T-cell (primary cell): ENCODE results near the gene CYP2J2. TPM values are rescaled to one million over a fixed set of nuclear protein-coding genes. Genes with fewer than 3 reads are reported as not detected.
"Not testable (repeated sequence)": the region's sequence is repeated elsewhere in the genome, so short reads cannot be mapped to it uniquely, and the experiment has no call there.

Source experiments
- ATAC-seq, 4 experiments: fragments of 200-7000 bp in 3 of 4; fragments of 150-1000 bp in 1 of 4; cut with Tn5 transposase; replicated peaks in 1 of 4; 1 replicate in 3 of 4; 2 replicates in 1 of 4; pipeline ENCODE4 v1.10.0; 2021; ENCODE audit warnings: moderate library complexity in 3 of 4, mild to moderate bottlenecking in 2 of 4, moderate number of reproducible peaks in 1 of 4
- CTCF ChIA-PET, 2 donors: fragments of 300-600 bp; sonication (Branson Sonifier 250); formaldehyde crosslinking; loops; one replicate each; lab custom pipeline; 2022; ENCODE audit warnings: antibody characterized with exemption in 2 of 2; lab: Charles Lee
- POLR2A ChIA-PET, 2 donors: fragments of 300-600 bp; sonication (Branson Sonifier 250); formaldehyde crosslinking; loops; one replicate each; lab custom pipeline; 2022; ENCODE audit warnings: antibody characterized with exemption in 2 of 2; lab: Charles Lee
- DNase-seq, 35 experiments: peaks; one replicate each; pipeline versions ENCODE4 v3.0.0 to v3.0.0-alpha.2; 2013 to 2023
- H3K27ac ChIP-seq: one replicate; pipeline ENCODE4 v1.5.1; 2013; ENCODE audit warnings: low read length
- H3K27me3 ChIP-seq, 2 experiments: replicated peaks in 1 of 2; 1 replicate in 1 of 2; 2 replicates in 1 of 2; pipeline versions ENCODE4 v1.6.1 to v1.7.0; 2013; ENCODE audit warnings: low read length in 1 of 2, mixed read lengths in 1 of 2; ENCODE audit not compliant: control insufficient read depth in 2 of 2, insufficient read depth in 2 of 2; ENCODE audit errors: extremely low read depth in 1 of 2
- H3K36me3 ChIP-seq, 2 donors: 1 replicate in 1 of 2; 2 replicates in 1 of 2; pipeline versions ENCODE4 v1.6.1 to v1.7.0; 2013; ENCODE audit warnings: low read length in 1 of 2; ENCODE audit not compliant: control insufficient read depth in 2 of 2, insufficient read depth in 1 of 2; ENCODE audit errors: extremely low read depth in 1 of 2
- H3K4me1 ChIP-seq, 2 experiments: 1 replicate in 1 of 2; 2 replicates in 1 of 2; pipeline versions ENCODE4 v1.6.1 to v1.7.0; 2013; ENCODE audit warnings: low read length in 2 of 2, mixed read lengths in 1 of 2; ENCODE audit not compliant: insufficient read depth in 2 of 2, control insufficient read depth in 1 of 2; ENCODE audit errors: extremely low read depth in 1 of 2
- H3K4me3 ChIP-seq, 2 donors: 1 replicate in 1 of 2; 2 replicates in 1 of 2; pipeline versions ENCODE4 v1.5.1 to v1.7.0; 2013; ENCODE audit warnings: mild to moderate bottlenecking in 2 of 2, low read length in 1 of 2, moderate library complexity in 1 of 2; ENCODE audit not compliant: control insufficient read depth in 1 of 2; ENCODE audit errors: extremely low read depth in 1 of 2
- H3K9me3 ChIP-seq: 2 replicates; pipeline ENCODE4 v1.7.0; 2013
- H3K27ac Mint-ChIP-seq, 2 donors: one replicate each; pipeline ENCODE4 v1.8.0; 2020 to 2021; ENCODE audit warnings: mild to moderate bottlenecking in 2 of 2, mixed read lengths in 2 of 2
- H3K27me3 Mint-ChIP-seq, 2 donors: one replicate each; pipeline ENCODE4 v1.8.0; 2021 to 2022; ENCODE audit warnings: mixed read lengths in 2 of 2
- H3K36me3 Mint-ChIP-seq: one replicate; pipeline ENCODE4 v1.8.0; 2021; ENCODE audit warnings: mixed read lengths
- H3K4me1 Mint-ChIP-seq, 3 donors: one replicate each; pipeline ENCODE4 v1.8.0; 2020 to 2022; ENCODE audit warnings: mixed read lengths in 3 of 3, mild to moderate bottlenecking in 1 of 3
- H3K4me3 Mint-ChIP-seq, 3 donors: one replicate each; pipeline ENCODE4 v1.8.0; 2020 to 2022; ENCODE audit warnings: mild to moderate bottlenecking in 3 of 3, mixed read lengths in 3 of 3, moderate library complexity in 3 of 3
- H3K9me3 Mint-ChIP-seq, 3 donors: one replicate each; pipeline ENCODE4 v1.8.0; 2020 to 2022; ENCODE audit warnings: mixed read lengths in 3 of 3
- WGBS: methylation state at CpG from one replicate; pipeline ENCODE4 v1.1.5; 2013; ENCODE audit warnings: missing lambda C conversion rate; ENCODE audit not compliant: insufficient coverage; 5-methylcytosine and 5-hydroxymethylcytosine counted together
- total RNA-seq, 35 experiments: library from RNA in 6 of 35; stranded (reverse) in 6 of 35; fragments of 120-200 nt in 1 of 35; gene quantifications; one replicate each; pipeline versions ENCODE4 v1.2.1 to v1.2.4 and lab custom pipeline; 2013 to 2026

CYP2J2 gene
- total RNA-seq, 5 donors from 2014 or later (not counting 1 experiment from before 2014, with no cell fraction given) = 0.66 to 1.8 (median 0.69) TPM

DNA sequence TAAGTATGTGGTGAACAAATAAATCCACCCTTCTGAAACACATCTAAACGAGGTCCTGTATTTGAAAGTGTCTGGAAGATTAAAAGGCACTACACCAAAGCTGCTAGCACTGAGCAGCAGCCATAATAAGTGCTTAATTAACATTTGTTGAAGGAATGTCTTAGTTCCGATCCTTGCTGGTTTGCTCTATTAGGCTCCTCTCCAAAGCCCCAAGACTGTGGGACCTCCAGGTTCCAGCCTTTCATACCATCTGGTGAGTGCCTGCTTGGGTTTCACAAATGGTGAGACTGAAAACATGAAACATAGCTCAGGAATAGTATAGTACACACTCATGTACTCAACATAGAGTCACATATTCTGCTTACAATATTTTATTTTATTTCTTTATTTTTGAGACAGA, 640 bp upstream of the CYP2J2 start:
- H3K36me3 ChIP-seq = no peaks in the 10 kb centered on the region
- peaks cover 2% of the 10 kb centered on the region for H3K9me3 ChIP-seq
- Mint-ChIP-seq H3K36me3 (peaks cover 7% of the 10 kb centered on the region), H3K27ac (peak overlapping the region in 1 of 2 donors; percentile 1), H3K9me3 (peaks cover 0 to 14% (median 6%) of the 10 kb centered on the region in 3 donors), H3K27me3 (peaks cover 23 to 32% of the 10 kb centered on the region in 2 donors), H3K4me3 (peak overlapping the region; percentile 73 to 87 (median 87)), H3K4me1 (peaks cover 12 to 14% (median 14%) of the 10 kb centered on the region in 3 donors)
- ChIA-PET CTCF (interaction anchor here in 1 of 2 donors (1.4 kb wide), 1 partner anchor 20 kb away, joined by 4 read pairs; no protein-coding TSS in a partner anchor), POLR2A (no interaction called here)
- H3K4me3 ChIP-seq = peak overlapping the region in 1 of 2 donors; percentile 94
- no peak overlapping the region for H3K27ac ChIP-seq
- WGBS = 60% methylated on average over 1 of the region's 2 CpGs
- DNase-seq (no peak), ATAC-seq (peak in 1 of 4 experiments; percentile 17)
- peaks cover 3 to 12% of the 10 kb centered on the region in 2 experiments for H3K27me3 ChIP-seq
- peaks cover 0 to 6% of the 10 kb centered on the region in 2 experiments for H3K4me1 ChIP-seq

DNA sequence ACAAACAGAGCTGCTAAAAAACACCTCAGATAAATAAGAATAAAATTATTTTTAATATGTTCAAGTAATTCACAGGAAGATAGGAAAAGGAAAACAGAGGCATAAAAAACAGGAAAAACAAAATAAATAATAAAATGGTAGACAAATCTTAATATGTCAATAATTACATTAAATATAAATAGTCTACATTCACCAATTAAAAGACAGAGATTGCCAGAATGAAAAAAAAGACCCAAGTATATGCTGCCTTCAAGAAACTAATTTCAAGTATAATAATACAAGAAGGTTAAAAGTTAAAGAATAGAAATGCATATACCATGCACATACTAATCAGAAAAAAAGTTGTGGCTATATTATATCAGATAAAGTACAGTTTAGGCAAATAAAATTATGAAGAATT, 1.9 kb downstream of the CYP2J2 start:
- ATAC-seq = no peak
- Mint-ChIP-seq H3K4me1 (peaks cover 12 to 14% (median 14%) of the 10 kb centered on the region in 3 donors), H3K9me3 (peaks cover 0 to 14% (median 6%) of the 10 kb centered on the region in 3 donors), H3K36me3 (peaks cover 7% of the 10 kb centered on the region), H3K4me3 (no peak overlapping the region), H3K27me3 (peaks cover 17 to 35% of the 10 kb centered on the region in 2 donors), H3K27ac (no peak overlapping the region)
- H3K36me3 ChIP-seq = no peaks in the 10 kb centered on the region
- H3K4me1 ChIP-seq = peaks cover 0 to 6% of the 10 kb centered on the region in 2 experiments
- ChIA-PET POLR2A (no interaction called here), CTCF (no interaction called here)
- no peak for DNase-seq
- H3K4me3 ChIP-seq = no peak overlapping the region
- no peak overlapping the region for H3K27ac ChIP-seq
- H3K9me3 ChIP-seq = peaks cover 2% of the 10 kb centered on the region
- peaks cover 3 to 12% of the 10 kb centered on the region in 2 experiments for H3K27me3 ChIP-seq

DNA sequence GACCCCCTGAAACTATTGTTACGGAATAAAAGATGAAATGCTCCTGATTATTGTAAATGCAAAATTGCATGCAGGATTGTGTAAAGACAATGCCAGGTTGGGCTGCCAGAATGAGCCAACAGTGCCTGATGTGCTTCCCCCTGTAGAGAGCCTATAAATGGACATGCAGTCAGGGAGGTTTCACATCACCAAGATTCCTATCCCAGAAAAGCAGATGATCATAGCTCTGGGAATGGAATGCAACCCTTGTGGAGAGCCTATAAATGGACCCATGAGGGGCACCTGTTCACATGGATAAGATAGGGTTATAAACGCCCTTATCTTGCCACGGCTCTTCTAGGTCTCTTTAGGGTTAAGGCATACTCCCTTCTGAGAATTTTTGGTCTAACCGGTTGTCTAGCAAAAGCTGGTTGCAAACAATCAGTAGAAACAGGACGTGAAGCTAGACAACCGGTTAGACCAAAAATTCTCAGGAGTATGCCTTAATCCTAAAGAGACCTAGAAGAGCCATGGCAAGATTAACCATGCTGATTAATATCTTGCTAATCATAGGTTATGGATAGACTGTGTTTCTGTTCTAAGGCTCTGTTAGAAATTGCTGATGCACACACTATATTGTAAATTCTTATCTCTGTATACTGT, 5.2 kb downstream of the CYP2J2 start:
- Mint-ChIP-seq H3K27me3 (peaks cover 4 to 25% of the 10 kb centered on the region in 2 donors), H3K4me1 (peaks cover 8 to 11% (median 8%) of the 10 kb centered on the region in 3 donors), H3K9me3 (peaks cover 0 to 14% (median 6%) of the 10 kb centered on the region in 3 donors)
- H3K27me3 ChIP-seq, H3K27ac ChIP-seq, POLR2A ChIA-PET, H3K36me3 Mint-ChIP-seq, H3K36me3 ChIP-seq, H3K4me1 ChIP-seq, DNase-seq, H3K27ac Mint-ChIP-seq, ATAC-seq, H3K4me3 Mint-ChIP-seq, H3K4me3 ChIP-seq, CTCF ChIA-PET, H3K9me3 ChIP-seq: not testable (repeated sequence)
- 68% methylated on average over 4 of the region's 6 CpGs for WGBS

DNA sequence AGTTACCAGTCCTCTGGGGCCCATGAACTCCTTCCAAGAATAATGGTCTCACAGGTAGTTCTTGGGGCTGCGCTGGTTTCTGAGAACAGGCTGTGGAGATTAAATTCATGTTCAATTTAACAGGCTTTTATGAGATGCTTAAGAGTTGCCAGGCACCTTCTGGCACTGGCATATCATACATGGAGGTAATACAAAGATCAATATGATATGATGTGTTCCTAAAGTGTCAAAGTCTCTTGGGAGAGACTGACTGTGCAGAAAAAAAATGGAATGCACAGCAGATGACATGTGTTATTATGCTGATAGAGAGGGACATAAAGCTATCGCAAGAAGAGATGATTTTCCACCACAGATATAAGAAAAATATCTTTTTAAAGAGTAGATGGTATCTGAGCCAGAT, 6.8 kb downstream of the CYP2J2 start:
- Histone ChIP-seq H3K36me3 (no peaks in the 10 kb centered on the region), H3K27me3 (peaks cover 0 to 4% of the 10 kb centered on the region in 2 experiments), H3K27ac (no peak overlapping the region), H3K4me3 (no peak overlapping the region), H3K9me3 (no peaks in the 10 kb centered on the region), H3K4me1 (no peaks in the 10 kb centered on the region)
- ChIA-PET CTCF (no interaction called here), POLR2A (no interaction called here)
- H3K9me3 Mint-ChIP-seq = peaks cover 0 to 9% (median 4%) of the 10 kb centered on the region in 3 donors
- DNase-seq (no peak), ATAC-seq (no peak)
- no peak overlapping the region for H3K27ac Mint-ChIP-seq
- no CpG with 5 or more reads among the region's 2 CpGs for WGBS
- no peak overlapping the region for H3K4me3 Mint-ChIP-seq
- no peaks in the 10 kb centered on the region for H3K4me1 Mint-ChIP-seq
- H3K27me3 Mint-ChIP-seq = peaks cover 4 to 17% of the 10 kb centered on the region in 2 donors
- H3K36me3 Mint-ChIP-seq = peaks cover 4% of the 10 kb centered on the region

DNA sequence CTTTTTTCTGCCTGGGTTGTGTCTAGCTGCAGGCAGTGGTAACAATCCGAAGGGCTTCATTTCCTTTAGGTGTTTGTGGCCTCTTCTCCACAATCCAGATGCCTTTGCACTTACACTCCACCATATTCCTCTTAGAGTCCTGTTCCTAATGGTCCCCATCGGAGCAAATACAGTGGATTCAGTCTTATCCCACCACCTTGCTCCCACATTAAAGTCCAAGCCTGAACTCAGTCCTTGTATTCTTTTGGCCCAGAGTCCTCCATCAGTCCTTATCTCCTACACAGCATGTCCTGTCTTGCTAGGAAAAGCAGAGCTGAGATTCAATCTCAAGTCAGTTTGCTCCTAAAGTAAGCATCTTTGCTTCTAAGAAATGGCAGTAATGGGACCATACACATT, 8.8 kb downstream of the CYP2J2 start:
- no peaks in the 10 kb centered on the region for H3K36me3 Mint-ChIP-seq

DNA sequence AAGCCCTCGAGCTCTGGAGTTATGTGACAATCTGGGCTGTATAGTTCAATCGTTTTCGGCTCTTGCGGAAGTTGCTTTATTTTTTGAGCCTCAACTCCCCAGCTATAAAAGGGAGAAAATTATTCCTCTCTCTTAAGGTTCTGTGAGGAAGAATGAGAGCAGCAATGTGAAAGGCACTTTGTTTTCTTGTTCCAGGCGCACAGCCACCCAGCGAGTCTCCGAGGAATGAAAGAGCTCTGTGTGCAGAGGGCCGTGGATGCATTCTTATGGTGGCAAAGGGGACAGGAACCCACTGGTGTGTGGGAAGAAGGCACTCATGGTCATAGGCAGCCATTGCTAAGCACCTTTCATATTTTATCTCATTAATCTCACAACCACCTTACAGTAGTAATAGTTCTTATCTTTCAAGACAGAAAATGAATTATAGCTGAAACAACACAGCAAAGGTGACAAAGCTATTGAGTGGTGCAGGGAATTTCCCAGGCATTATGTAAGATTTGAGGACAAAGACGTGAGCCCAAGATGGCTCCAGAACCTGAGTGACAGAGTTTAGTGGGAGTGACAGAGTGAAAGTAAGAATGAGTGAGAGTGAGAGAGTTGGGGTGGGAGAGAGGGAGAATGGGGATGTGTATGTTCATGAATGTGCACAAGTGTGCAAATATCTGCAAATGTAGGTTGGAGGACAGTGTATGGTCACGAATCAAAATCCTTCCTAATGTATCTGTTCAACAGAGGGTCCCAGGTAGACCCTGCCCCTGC, 9.4 kb downstream of the CYP2J2 start:
- Mint-ChIP-seq H3K27ac (no peak overlapping the region), H3K4me1 (no peaks in the 10 kb centered on the region), H3K27me3 (peaks cover 4 to 17% of the 10 kb centered on the region in 2 donors), H3K9me3 (no peaks in the 10 kb centered on the region), H3K4me3 (no peak overlapping the region), H3K36me3 (peaks cover under 1% of the 10 kb centered on the region)
- H3K4me3 ChIP-seq = no peak overlapping the region
- no peak for DNase-seq
- 53% methylated on average over 1 of the region's 10 CpGs for WGBS
- CTCF ChIA-PET = interaction anchor here in 1 of 2 donors (0.5 kb wide), 1 partner anchor 1126 kb away, joined by 3 read pairs; no protein-coding TSS in a partner anchor
- ATAC-seq = no peak
- H3K9me3 ChIP-seq = no peaks in the 10 kb centered on the region
- H3K4me1 ChIP-seq = no peaks in the 10 kb centered on the region
- H3K27me3 ChIP-seq = peaks cover 0 to 4% of the 10 kb centered on the region in 2 experiments
- no peaks in the 10 kb centered on the region for H3K36me3 ChIP-seq
- H3K27ac ChIP-seq = no peak overlapping the region
- POLR2A ChIA-PET = no interaction called here

More for the DNA sequence above, 8.8 kb downstream of the CYP2J2 start:
- peaks cover 0 to 4% of the 10 kb centered on the region in 2 experiments for H3K27me3 ChIP-seq
- no peaks in the 10 kb centered on the region for H3K4me1 ChIP-seq
- Mint-ChIP-seq H3K27ac (no peak overlapping the region), H3K27me3 (peaks cover 4 to 17% of the 10 kb centered on the region in 2 donors), H3K4me1 (no peaks in the 10 kb centered on the region), H3K9me3 (no peaks in the 10 kb centered on the region), H3K4me3 (no peak overlapping the region)
- H3K27ac ChIP-seq = no peak overlapping the region
- CTCF ChIA-PET = no interaction called here
- POLR2A ChIA-PET = no interaction called here
- ATAC-seq (no peak), DNase-seq (no peak)
- no peak overlapping the region for H3K4me3 ChIP-seq
- WGBS = 64% methylated on average over 2 of the region's 2 CpGs
- no peaks in the 10 kb centered on the region for H3K9me3 ChIP-seq
- H3K36me3 ChIP-seq = no peaks in the 10 kb centered on the region
